Measurements from ENCODE around the gene MEF2C. TPM values are rescaled to one million over a fixed set of nuclear protein-coding genes. Genes with fewer than 3 reads are reported as not detected.
"Not testable (repeated sequence)": the region's sequence is repeated elsewhere in the genome, so short reads cannot be mapped to it uniquely, and the experiment has no call there.

MEF2C gene
- total RNA-seq, 1 experiment from 2014 or later = 1.7 TPM

- Mint-ChIP-seq H3K27ac (no peak overlapping the region), H3K4me1 (no peaks in the 10 kb centered on the region)
- no peak for ATAC-seq
Observed at GRCh38 chr5:88861231-88861630, 21.8 kb downstream of the MEF2C start.

GRCh38 chr5:88860501-88860900 is 22.5 kb downstream of the MEF2C start:
- no peak for TF ChIP-seq NR3C1 (CRISPR knock-in tag; conservative IDR thresholded peaks at IDR 0.05; ENCODE audit: low read depth)
- Mint-ChIP-seq H3K36me3 (peaks cover 24% of the 10 kb centered on the region), H3K9me3 (peaks cover 28% of the 10 kb centered on the region), H3K27me3 (ENCODE audit: low read depth) (peaks cover 4% of the 10 kb centered on the region; the same call in 1 of the 2 replicates), H3K27ac (no peak overlapping the region), H3K4me1 (no peaks in the 10 kb centered on the region), H3K4me3 (no peak overlapping the region)
- DNase-seq (ENCODE audit: low spot score) = no peak
- ATAC-seq = no peak
- CTCF ChIA-PET = no interaction called here
- POLR2A ChIA-PET = no interaction called here

More at GRCh38 chr5:88861231-88861630, 21.8 kb downstream of the MEF2C start:
- H3K36me3 Mint-ChIP-seq = peaks cover 17% of the 10 kb centered on the region
- ChIA-PET POLR2A (no interaction called here), CTCF (no interaction called here)
- TF ChIP-seq ZNF263 (CRISPR knock-in tag; IDR thresholded peaks at IDR 0.05; ENCODE audit: low read depth) (no peak), ATF2 (CRISPR knock-in tag; IDR thresholded peaks at IDR 0.05; ENCODE audit: borderline replicate concordance, low read depth) (no peak), ZNF396 (CRISPR knock-in tag; IDR thresholded peaks at IDR 0.05; ENCODE audit: borderline replicate concordance) (no peak), NR2C2 (CRISPR knock-in tag; IDR thresholded peaks at IDR 0.05) (no peak), FOXP1 (CRISPR knock-in tag; IDR thresholded peaks at IDR 0.05; ENCODE audit: borderline replicate concordance) (no peak), MXD4 (CRISPR knock-in tag; IDR thresholded peaks at IDR 0.05; ENCODE audit: borderline replicate concordance) (no peak), GTF2I (CRISPR knock-in tag; conservative IDR thresholded peaks at IDR 0.05) (no peak), ZNF416 (CRISPR knock-in tag; IDR thresholded peaks at IDR 0.05) (no peak), RELA (CRISPR knock-in tag; IDR thresholded peaks at IDR 0.05; ENCODE audit: borderline replicate concordance) (no peak)
- peaks cover 22% of the 10 kb centered on the region for H3K9me3 Mint-ChIP-seq
- H3K27me3 Mint-ChIP-seq (ENCODE audit: low read depth) = peaks cover 4% of the 10 kb centered on the region; the same call in 1 of the 2 replicates
- no peak overlapping the region for H3K4me3 Mint-ChIP-seq
- no peak for DNase-seq (ENCODE audit: low spot score)

GRCh38 chr5:88858392-88858791 is 24.6 kb downstream of the MEF2C start:
- no peak overlapping the region for H3K4me3 Mint-ChIP-seq
- H3K27ac Mint-ChIP-seq = no peak overlapping the region
- DNase-seq (ENCODE audit: low spot score) (no peak), ATAC-seq (no peak)
- TF ChIP-seq ZNF281 (CRISPR knock-in tag; IDR thresholded peaks at IDR 0.05) = no peak
- TF ChIP-seq ERG (CRISPR knock-in tag; IDR thresholded peaks at IDR 0.05) = no peak
- no peak for TF ChIP-seq FOXP4 (CRISPR knock-in tag; IDR thresholded peaks at IDR 0.05)
- no peak for TF ChIP-seq E2F1 (CRISPR knock-in tag; IDR thresholded peaks at IDR 0.05)
- no peak for TF ChIP-seq ETV6 (CRISPR knock-in tag; IDR thresholded peaks at IDR 0.05)
- TF ChIP-seq RORB (CRISPR knock-in tag; IDR thresholded peaks at IDR 0.05) = no peak
- TF ChIP-seq IRF2 (CRISPR knock-in tag; IDR thresholded peaks at IDR 0.05; ENCODE audit: borderline replicate concordance, low read depth) = no peak
- H3K27me3 Mint-ChIP-seq (ENCODE audit: low read depth) = peaks cover 4% of the 10 kb centered on the region; the same call in 1 of the 2 replicates
- H3K9me3 Mint-ChIP-seq = peaks cover 28% of the 10 kb centered on the region
- ChIA-PET CTCF (no interaction called here), POLR2A (no interaction called here)
- no peaks in the 10 kb centered on the region for H3K4me1 Mint-ChIP-seq
- peaks cover 27% of the 10 kb centered on the region for H3K36me3 Mint-ChIP-seq

- H3K27ac Mint-ChIP-seq; H3K4me1 Mint-ChIP-seq; POLR2A ChIA-PET; H3K4me3 Mint-ChIP-seq; ATAC-seq; H3K27me3 Mint-ChIP-seq (ENCODE audit: low read depth); CTCF ChIA-PET; DNase-seq (ENCODE audit: low spot score): not testable (repeated sequence)
- peaks cover 27% of the 10 kb centered on the region for H3K36me3 Mint-ChIP-seq
- peaks cover 28% of the 10 kb centered on the region for H3K9me3 Mint-ChIP-seq
Observed at GRCh38 chr5:88856381-88856780, 26.6 kb downstream of the MEF2C start.
